ENCODE measurements around the gene CIDEB. TPM values are rescaled to one million over a fixed set of nuclear protein-coding genes. Genes with fewer than 3 reads are reported as not detected.

The CIDEB gene
- total RNA-seq, 3 donors from 2014 or later (not counting 1 experiment from before 2014, with no cell fraction given), result 40.0 to 59.6 (median 46.6) TPM

DNA sequence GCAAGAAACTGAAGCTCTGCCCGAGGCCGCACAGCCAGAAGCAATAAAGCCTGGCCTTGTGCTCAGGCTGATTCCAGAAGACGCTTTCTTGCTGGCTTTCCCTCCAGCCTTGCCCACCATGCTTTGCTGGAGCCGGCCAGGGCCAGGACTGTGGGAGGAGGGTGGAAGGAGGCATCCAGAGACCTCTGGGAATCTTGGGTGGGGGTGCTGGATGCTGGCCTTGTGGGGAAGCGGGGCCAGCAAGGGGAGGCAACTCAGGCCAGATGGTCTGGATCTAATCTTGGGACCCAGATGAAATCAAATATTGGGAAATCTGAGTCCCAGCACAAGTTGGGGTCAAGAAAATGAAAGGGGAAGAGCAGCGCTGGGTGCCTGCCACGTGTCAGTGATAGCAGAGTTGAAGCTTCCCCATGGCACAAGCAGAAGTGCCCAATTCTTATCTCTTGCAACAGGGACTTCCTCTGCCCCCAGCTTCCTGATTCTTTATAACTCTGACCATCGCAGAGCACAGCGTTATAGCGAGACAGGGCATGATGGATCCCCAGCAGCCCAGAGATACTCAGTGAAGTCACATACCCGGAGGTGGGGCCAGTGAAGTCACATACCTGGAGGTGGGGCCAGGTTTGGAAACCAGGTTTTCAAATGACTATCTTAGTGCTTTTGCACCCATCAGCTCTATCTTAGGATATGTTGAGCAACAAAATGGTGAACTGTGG is 30.0 kb downstream of the CIDEB start:
- H3K4me1 ChIP-seq (ENCODE audit: control insufficient read depth, insufficient read depth, low read length), result peaks cover 43% of the 10 kb centered on the region
- TF ChIP-seq, protein P1, sequence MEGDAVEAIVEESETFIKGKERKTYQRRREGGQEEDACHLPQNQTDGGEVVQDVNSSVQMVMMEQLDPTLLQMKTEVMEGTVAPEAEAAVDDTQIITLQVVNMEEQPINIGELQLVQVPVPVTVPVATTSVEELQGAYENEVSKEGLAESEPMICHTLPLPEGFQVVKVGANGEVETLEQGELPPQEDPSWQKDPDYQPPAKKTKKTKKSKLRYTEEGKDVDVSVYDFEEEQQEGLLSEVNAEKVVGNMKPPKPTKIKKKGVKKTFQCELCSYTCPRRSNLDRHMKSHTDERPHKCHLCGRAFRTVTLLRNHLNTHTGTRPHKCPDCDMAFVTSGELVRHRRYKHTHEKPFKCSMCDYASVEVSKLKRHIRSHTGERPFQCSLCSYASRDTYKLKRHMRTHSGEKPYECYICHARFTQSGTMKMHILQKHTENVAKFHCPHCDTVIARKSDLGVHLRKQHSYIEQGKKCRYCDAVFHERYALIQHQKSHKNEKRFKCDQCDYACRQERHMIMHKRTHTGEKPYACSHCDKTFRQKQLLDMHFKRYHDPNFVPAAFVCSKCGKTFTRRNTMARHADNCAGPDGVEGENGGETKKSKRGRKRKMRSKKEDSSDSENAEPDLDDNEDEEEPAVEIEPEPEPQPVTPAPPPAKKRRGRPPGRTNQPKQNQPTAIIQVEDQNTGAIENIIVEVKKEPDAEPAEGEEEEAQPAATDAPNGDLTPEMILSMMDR (IDR thresholded peaks at IDR 0.05), result no peak
- no peaks in the 10 kb centered on the region for H3K36me3 ChIP-seq (ENCODE audit: control insufficient read depth, insufficient read depth, low read length)
- Mint-ChIP-seq H3K27me3 (ENCODE audit: low read depth in 2 of 2) (no peaks in the 10 kb centered on the region), H3K36me3 (no peaks in the 10 kb centered on the region), H3K27ac (peak overlapping the region in 1 of 2 donors; percentile 70), H3K4me3 (no peak overlapping the region), H3K9me3 (no peaks in the 10 kb centered on the region), H3K4me1 (peaks cover 22 to 26% of the 10 kb centered on the region in 2 donors)
- intact Hi-C loops (cut with micrococcal nuclease), result no loop called here
- peak overlapping the region; percentile 30 for H3K27ac ChIP-seq (ENCODE audit: low read length)
- H3K4me3 ChIP-seq (ENCODE audit: low read length), result no peak overlapping the region
- H3K27me3 ChIP-seq (ENCODE audit: control insufficient read depth, insufficient read depth, low read length), result no peaks in the 10 kb centered on the region
- ATAC-seq (peak in 2 of 3 donors; percentile 17 to 83), DNase-seq (no peak)
- WGBS (ENCODE audit: insufficient coverage), result 67% methylated on average over 11 of the region's 11 CpGs
- H3K9me3 ChIP-seq (ENCODE audit: control insufficient read depth, insufficient read depth, low read length), result no peaks in the 10 kb centered on the region

DNA sequence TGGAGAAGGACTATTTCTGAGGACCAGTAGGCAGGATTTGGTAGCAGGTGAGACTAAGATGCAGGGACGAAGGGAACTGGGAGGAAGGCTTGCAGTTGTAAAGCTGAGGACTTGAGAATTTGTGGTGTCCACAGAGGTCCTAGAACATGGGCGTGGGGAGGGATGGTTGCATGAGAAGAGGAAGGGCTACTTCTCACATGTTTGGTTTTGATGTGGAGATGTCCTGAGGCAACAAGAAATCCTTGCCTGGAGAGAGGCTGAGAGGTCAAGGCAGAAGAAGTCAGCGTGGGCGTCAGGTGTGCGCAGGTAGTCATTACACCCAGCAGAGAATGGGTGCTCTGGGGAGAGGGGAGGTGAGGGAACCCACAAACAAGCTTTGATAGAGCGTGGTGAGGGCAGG is 30.7 kb downstream of the CIDEB start:
- H3K36me3 ChIP-seq (ENCODE audit: control insufficient read depth, insufficient read depth, low read length), result no peaks in the 10 kb centered on the region
- 89% methylated on average over 6 of the region's 6 CpGs for WGBS (ENCODE audit: insufficient coverage)

DNA sequence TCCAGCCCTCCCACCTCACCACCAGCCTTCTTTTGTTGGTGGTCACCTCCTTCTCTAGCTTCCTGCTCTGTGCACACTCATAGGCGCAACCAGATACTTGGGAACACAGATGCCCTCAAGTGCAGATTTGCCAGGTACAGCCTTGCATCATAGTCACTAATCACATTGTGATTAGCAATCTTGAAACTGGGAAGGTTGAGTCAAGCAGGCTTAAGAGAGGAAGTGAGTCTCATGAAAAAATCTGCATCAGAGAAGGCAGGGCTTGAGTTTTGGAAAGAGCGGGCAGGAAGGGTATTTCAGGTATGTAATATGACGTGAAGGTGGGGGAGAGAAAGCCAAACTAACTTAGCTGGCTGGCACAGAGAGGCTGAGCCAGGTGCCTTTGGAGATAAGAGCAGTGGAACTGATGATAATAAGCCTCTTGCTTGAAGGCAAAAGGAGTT is 33.7 kb downstream of the CIDEB start:
- TF ChIP-seq, protein P1 (IDR thresholded peaks at IDR 0.05), result no peak
- Histone ChIP-seq H3K27ac (ENCODE audit: low read length) (peak overlapping the region; percentile 37), H3K9me3 (ENCODE audit: control insufficient read depth, insufficient read depth, low read length) (no peaks in the 10 kb centered on the region), H3K27me3 (ENCODE audit: control insufficient read depth, insufficient read depth, low read length) (no peaks in the 10 kb centered on the region), H3K4me3 (ENCODE audit: low read length) (no peak overlapping the region), H3K36me3 (ENCODE audit: control insufficient read depth, insufficient read depth, low read length) (peaks cover 5% of the 10 kb centered on the region), H3K4me1 (ENCODE audit: control insufficient read depth, insufficient read depth, low read length) (peaks cover 44% of the 10 kb centered on the region)
- Mint-ChIP-seq H3K36me3 (no peaks in the 10 kb centered on the region), H3K9me3 (no peaks in the 10 kb centered on the region), H3K27ac (peak overlapping the region; percentile 91 to 92), H3K27me3 (ENCODE audit: low read depth in 2 of 2) (no peaks in the 10 kb centered on the region), H3K4me1 (peaks cover 29 to 32% of the 10 kb centered on the region in 2 donors), H3K4me3 (no peak overlapping the region)
- DNase-seq (peak in 1 of 2 donors; percentile 75), ATAC-seq (no peak)
- intact Hi-C loops (cut with micrococcal nuclease), result loop anchor here (5.0 kb wide), 2 partner anchors 42 to 398 kb away; partner anchors contain the start of genes GMPR2 and NEDD8
- 58% methylated on average over 3 of the region's 3 CpGs for WGBS (ENCODE audit: insufficient coverage)

More for the DNA sequence above, 30.7 kb downstream of the CIDEB start:
- no peaks in the 10 kb centered on the region for H3K9me3 ChIP-seq (ENCODE audit: control insufficient read depth, insufficient read depth, low read length)
- DNase-seq (no peak), ATAC-seq (no peak)
- TF ChIP-seq, protein P1 (IDR thresholded peaks at IDR 0.05), result no peak
- Mint-ChIP-seq H3K4me1 (peaks cover 29 to 33% of the 10 kb centered on the region in 2 donors), H3K36me3 (no peaks in the 10 kb centered on the region), H3K9me3 (no peaks in the 10 kb centered on the region), H3K4me3 (no peak overlapping the region), H3K27ac (peak overlapping the region in 1 of 2 donors; percentile 34), H3K27me3 (ENCODE audit: low read depth in 2 of 2) (no peaks in the 10 kb centered on the region)
- no peak overlapping the region for H3K27ac ChIP-seq (ENCODE audit: low read length)
- peaks cover 44% of the 10 kb centered on the region for H3K4me1 ChIP-seq (ENCODE audit: control insufficient read depth, insufficient read depth, low read length)
- intact Hi-C loops (cut with micrococcal nuclease), result no loop called here
- no peaks in the 10 kb centered on the region for H3K27me3 ChIP-seq (ENCODE audit: control insufficient read depth, insufficient read depth, low read length)
- no peak overlapping the region for H3K4me3 ChIP-seq (ENCODE audit: low read length)

All from natural killer cell (primary cell).